Upper lobe of left lung (tissue), 6 donors: ENCODE measurements around the gene PECR. TPM values are rescaled to one million over a fixed set of nuclear protein-coding genes. Genes with fewer than 3 reads are reported as not detected.
"Not testable (repeated sequence)": the region's sequence is repeated elsewhere in the genome, so short reads cannot be mapped to it uniquely, and the experiment has no call there.

Experiments
- ATAC-seq, 2 donors: fragments of 200-7000 bp; cut with Tn5 transposase; one replicate each; pipeline ENCODE4 v1.9.1; 2022; ENCODE audit warnings: mild to moderate bottlenecking in 2 of 2, moderate library complexity in 2 of 2; ENCODE audit not compliant: low FRiP score in 2 of 2
- DNase-seq, 2 donors: peaks; one replicate each; pipeline ENCODE4 v3.0.0-alpha.2; 2019 to 2020
- H3K27ac ChIP-seq, 4 donors: fragments of 200-600 bp; sonication (generic); one replicate each; pipeline ENCODE4 v1.5.1; 2016 to 2019
- H3K27me3 ChIP-seq, 4 donors: fragments of 200-600 bp; sonication (generic); one replicate each; pipeline ENCODE4 v1.5.1; 2017 to 2019
- H3K36me3 ChIP-seq, 4 donors: fragments of 200-600 bp; sonication (generic); one replicate each; pipeline ENCODE4 v1.5.1; 2016 to 2019
- H3K4me1 ChIP-seq, 4 donors: fragments of 200-600 bp; sonication (generic); one replicate each; pipeline ENCODE4 v1.5.1; 2018 to 2019
- H3K4me3 ChIP-seq, 4 donors: fragments of 200-600 bp; sonication (generic); one replicate each; pipeline ENCODE4 v1.5.1; 2017 to 2019; ENCODE audit warnings: mild to moderate bottlenecking in 2 of 4, moderate library complexity in 1 of 4
- H3K9me3 ChIP-seq, 4 donors: fragments of 200-600 bp; sonication (generic); one replicate each; pipeline ENCODE4 v1.5.1; 2018 to 2019
- CTCF ChIP-seq, 6 experiments: fragments of 450-650 bp in 4 of 6; fragments of 200-600 bp in 2 of 6; sonication (generic) in 2 of 6; IDR thresholded peaks; one replicate each; pipeline ENCODE4 v1.5.1; 2016 to 2019; ENCODE audit warnings: antibody characterized with exemption in 6 of 6
- EP300 ChIP-seq, 4 donors: sonication (generic); formaldehyde crosslinking; IDR thresholded peaks; one replicate each; pipeline ENCODE4 v1.5.1; 2017; ENCODE audit warnings: antibody characterized with exemption in 4 of 4, control low read depth in 2 of 4
- POLR2A ChIP-seq, 4 donors: fragments of 450-650 bp; IDR thresholded peaks; one replicate each; pipeline ENCODE4 v1.5.1; 2016 to 2017; ENCODE audit warnings: antibody characterized with exemption in 4 of 4, mild to moderate bottlenecking in 2 of 4
- POLR2AphosphoS5 ChIP-seq, 2 donors: sonication (generic); formaldehyde crosslinking; IDR thresholded peaks; one replicate each; pipeline ENCODE4 v1.5.1; 2017; ENCODE audit warnings: antibody characterized with exemption in 2 of 2
- WGBS, 2 donors: methylation state at CpG; one replicate each; pipeline ENCODE4 v1.1.5; 2017 to 2018; 5-methylcytosine and 5-hydroxymethylcytosine counted together
- total RNA-seq, 6 donors: library from RNA; depleted of rRNA in 4 of 6; stranded (reverse); fragments of >200 nt in 4 of 6; gene quantifications; one replicate each; pipeline versions ENCODE4 v1.1.0 to v1.2.1, GENCODE V29; 2016 to 2021
- donor health status: DM: no; HTN: no; CAD: no; lungs with moderate emphysema.
- donor health status: DM: no; HTN: yes; CAD: no; lungs with severe emphysema.

PECR gene
- total RNA-seq, 6 donors from 2014 or later = 11.9 to 39.8 (median 20.3) TPM

- TF ChIP-seq EP300 (IDR thresholded peaks at IDR 0.05) (no peak), CTCF (IDR thresholded peaks at IDR 0.05) (peak; percentile 46 to 79 (median 64)), POLR2AphosphoS5 (IDR thresholded peaks at IDR 0.05) (no peak), POLR2A (IDR thresholded peaks at IDR 0.05) (no peak)
- 1 to 2% methylated on average over 8 to 36 of the region's 70 CpGs for WGBS, 2 donors
- peak; percentile 79 to 92 for DNase-seq
These were observed 68.3 kb downstream of the PECR start, which contains the start of gene MREG for GRCh38 chr2:216013080-216013909. TSS of gene MREG (minus strand) at chr2:216013551. CDS start at chr2:216013327, 224 bp downstream.

GRCh38 chr2:216012830-216013079, 68.9 kb downstream of the PECR start:
- H3K27ac ChIP-seq = peak overlapping the region; percentile 74 to 93 (median 84)
- H3K9me3 ChIP-seq = no peaks in the 10 kb centered on the region
- no peak for DNase-seq
- ATAC-seq = peak in 1 of 2 donors; percentile 3
- H3K4me1 ChIP-seq = peaks cover 7 to 31% (median 10%) of the 10 kb centered on the region in 4 donors
- TF ChIP-seq CTCF (IDR thresholded peaks at IDR 0.05) (no peak), POLR2A (IDR thresholded peaks at IDR 0.05) (no peak), POLR2AphosphoS5 (IDR thresholded peaks at IDR 0.05) (no peak), EP300 (IDR thresholded peaks at IDR 0.05) (no peak)
- H3K4me3 ChIP-seq = peak overlapping the region; percentile 56 to 71 (median 66)
- H3K27me3 ChIP-seq = no peaks in the 10 kb centered on the region
- WGBS, 2 donors = 7 to 19% methylated on average over 6 of the region's 6 CpGs
- H3K36me3 ChIP-seq = no peaks in the 10 kb centered on the region

More at GRCh38 chr2:216013080-216013909, 68.3 kb downstream of the PECR start, which contains the start of gene MREG:
- Histone ChIP-seq H3K36me3 (no peaks in the 10 kb centered on the region), H3K4me1 (peaks cover 7 to 31% (median 10%) of the 10 kb centered on the region in 4 donors), H3K9me3 (no peaks in the 10 kb centered on the region), H3K4me3 (peak within 1 kb of the TSS; percentile 56 to 71 (median 66)), H3K27me3 (no peaks in the 10 kb centered on the region), H3K27ac (peak within 1 kb of the TSS; percentile 74 to 93 (median 84))
- ATAC-seq = peak; percentile 84 to 88

- no peaks in the 10 kb centered on the region for H3K27me3 ChIP-seq
- 36 to 42% methylated on average over 6 of the region's 6 CpGs for WGBS, 2 donors
- ATAC-seq (peak; percentile 63 to 87), DNase-seq (peak in 1 of 2 donors; percentile 58)
- no peaks in the 10 kb centered on the region for H3K9me3 ChIP-seq
- H3K4me3 ChIP-seq = peak overlapping the region; percentile 56 to 71 (median 66)
- H3K27ac ChIP-seq = peak overlapping the region; percentile 74 to 93 (median 84)
- no peaks in the 10 kb centered on the region for H3K36me3 ChIP-seq
- H3K4me1 ChIP-seq = peaks cover 7 to 31% (median 10%) of the 10 kb centered on the region in 4 donors
- no peak for TF ChIP-seq POLR2AphosphoS5 (IDR thresholded peaks at IDR 0.05)
- TF ChIP-seq EP300 (IDR thresholded peaks at IDR 0.05) = peak in 2 of 4 donors; percentile 16 to 72
- TF ChIP-seq CTCF (IDR thresholded peaks at IDR 0.05) = peak in 1 of 6 experiments; percentile 30
- peak in 1 of 4 donors; percentile 28 for TF ChIP-seq POLR2A (IDR thresholded peaks at IDR 0.05)
These were observed 69.3 kb downstream of the PECR start for GRCh38 chr2:216012133-216012829.

- not testable (repeated sequence) for H3K4me3 ChIP-seq, H3K9me3 ChIP-seq, H3K27ac ChIP-seq, H3K27me3 ChIP-seq, ATAC-seq, DNase-seq, H3K36me3 ChIP-seq
- H3K4me1 ChIP-seq = peaks cover 7 to 42% (median 21%) of the 10 kb centered on the region in 4 donors
- 77 to 93% methylated on average over 2 of the region's 2 CpGs for WGBS, 2 donors
These were observed 72.4 kb downstream of the PECR start for GRCh38 chr2:216009215-216009614.

GRCh38 chr2:216008387-216008786, 73.2 kb downstream of the PECR start:
- Histone ChIP-seq H3K9me3 (no peaks in the 10 kb centered on the region), H3K4me1 (peaks cover 0 to 42% (median 16%) of the 10 kb centered on the region in 4 donors), H3K27ac (no peak overlapping the region), H3K4me3 (no peak overlapping the region), H3K36me3 (no peaks in the 10 kb centered on the region), H3K27me3 (no peaks in the 10 kb centered on the region)
- DNase-seq (no peak), ATAC-seq (no peak)
- no peak for TF ChIP-seq POLR2AphosphoS5 (IDR thresholded peaks at IDR 0.05)
- TF ChIP-seq CTCF (IDR thresholded peaks at IDR 0.05) = no peak
- TF ChIP-seq EP300 (IDR thresholded peaks at IDR 0.05) = no peak
- TF ChIP-seq POLR2A (IDR thresholded peaks at IDR 0.05) = no peak
- WGBS, 2 donors = 85 to 93% methylated on average over 3 of the region's 3 CpGs
